Mesothelial cell of epicardium (in vitro differentiated cells): ENCODE measurements around the gene PHTF2. TPM values are rescaled to one million over a fixed set of nuclear protein-coding genes. Genes with fewer than 3 reads are reported as not detected.

Source experiments
- DNase-seq, 2 experiments: peaks; one replicate each; pipeline ENCODE4 v3.0.0; 2021; ENCODE audit warnings: low spot score in 2 of 2; ENCODE audit not compliant: unreplicated experiment in 2 of 2
- H3K27ac Mint-ChIP-seq: 2 replicates; pipeline ENCODE4 v1.8.0; 2021; ENCODE audit warnings: mixed read lengths
- H3K27me3 Mint-ChIP-seq: 2 replicates; pipeline ENCODE4 v1.8.0; 2021; ENCODE audit warnings: low read depth, mixed read lengths
- H3K36me3 Mint-ChIP-seq: 2 replicates; pipeline ENCODE4 v1.8.0; 2021; ENCODE audit warnings: mixed read lengths
- H3K4me1 Mint-ChIP-seq: 2 replicates; pipeline ENCODE4 v1.8.0; 2021; ENCODE audit warnings: mixed read lengths
- H3K4me3 Mint-ChIP-seq: 2 replicates; pipeline ENCODE4 v1.8.0; 2021; ENCODE audit warnings: mild to moderate bottlenecking, moderate library complexity, mixed read lengths
- H3K9me3 Mint-ChIP-seq: 2 replicates; pipeline ENCODE4 v1.8.0; 2021; ENCODE audit warnings: mixed read lengths
- CTCF ChIP-seq: fragments of 200-600 bp; sonication (generic); IDR thresholded peaks from one replicate; pipeline ENCODE4 v1.5.0; 2021; ENCODE audit warnings: antibody characterized with exemption; ENCODE audit not compliant: unreplicated experiment
- total RNA-seq: library from RNA; stranded (reverse); gene quantifications from 3 replicates; pipeline ENCODE4 v1.2.1, GENCODE V29; 2021

PHTF2 gene
- total RNA-seq, 1 donor from 2014 or later: 38.2 TPM

GRCh38 chr7:77967429-77967828, 168.9 kb downstream of the PHTF2 start:
- no peaks in the 10 kb centered on the region for H3K4me1 Mint-ChIP-seq
- no peak overlapping the region for H3K27ac Mint-ChIP-seq
- no peak overlapping the region for H3K4me3 Mint-ChIP-seq
- DNase-seq: no peak
- no peaks in the 10 kb centered on the region for H3K9me3 Mint-ChIP-seq
- no peaks in the 10 kb centered on the region for H3K27me3 Mint-ChIP-seq
- no peaks in the 10 kb centered on the region for H3K36me3 Mint-ChIP-seq
- no peak for TF ChIP-seq CTCF

- DNase-seq: no peak
- no peaks in the 10 kb centered on the region for H3K27me3 Mint-ChIP-seq
- H3K9me3 Mint-ChIP-seq: peaks cover 4% of the 10 kb centered on the region
- TF ChIP-seq CTCF: no peak
- no peak overlapping the region for H3K27ac Mint-ChIP-seq
- no peaks in the 10 kb centered on the region for H3K36me3 Mint-ChIP-seq
- H3K4me1 Mint-ChIP-seq: no peaks in the 10 kb centered on the region
- no peak overlapping the region for H3K4me3 Mint-ChIP-seq
Measured at GRCh38 chr7:77971726-77972125, 173.2 kb downstream of the PHTF2 start.

- no peak for DNase-seq
- Mint-ChIP-seq H3K27ac (no peak overlapping the region), H3K4me3 (no peak overlapping the region), H3K4me1 (no peaks in the 10 kb centered on the region), H3K9me3 (peaks cover 4% of the 10 kb centered on the region), H3K27me3 (no peaks in the 10 kb centered on the region), H3K36me3 (no peaks in the 10 kb centered on the region)
- TF ChIP-seq CTCF: no peak
Measured at GRCh38 chr7:77975672-77976480, 177.3 kb downstream of the PHTF2 start.

GRCh38 chr7:77979219-77979618, 180.6 kb downstream of the PHTF2 start:
- H3K4me3 Mint-ChIP-seq: no peak overlapping the region
- H3K9me3 Mint-ChIP-seq: peaks cover 4% of the 10 kb centered on the region
- no peak for DNase-seq
- no peaks in the 10 kb centered on the region for H3K36me3 Mint-ChIP-seq
- H3K4me1 Mint-ChIP-seq: peaks cover 3% of the 10 kb centered on the region
- TF ChIP-seq CTCF: no peak
- no peak overlapping the region for H3K27ac Mint-ChIP-seq
- H3K27me3 Mint-ChIP-seq: no peaks in the 10 kb centered on the region

- no peak for TF ChIP-seq CTCF
- no peak overlapping the region for H3K27ac Mint-ChIP-seq
Measured at GRCh38 chr7:77980087-77980713, 181.6 kb downstream of the PHTF2 start.

More at GRCh38 chr7:77980087-77980713, 181.6 kb downstream of the PHTF2 start:
- Mint-ChIP-seq H3K27me3 (no peaks in the 10 kb centered on the region), H3K36me3 (no peaks in the 10 kb centered on the region), H3K9me3 (peaks cover 4% of the 10 kb centered on the region), H3K4me1 (peaks cover 3% of the 10 kb centered on the region), H3K4me3 (no peak overlapping the region)
- DNase-seq: no peak
